Cardiac septum (tissue), 1 donor: ENCODE measurements around the gene ARSA. TPM values are rescaled to one million over a fixed set of nuclear protein-coding genes. Genes with fewer than 3 reads are reported as not detected.
"Not testable (repeated sequence)": the region's sequence is repeated elsewhere in the genome, so short reads cannot be mapped to it uniquely, and the experiment has no call there.

Experiments used
- DNase-seq: peaks from one replicate; pipeline ENCODE4 v3.0.0-alpha.2; 2020; ENCODE audit warnings: low spot score
- intact Hi-C: fragments of 100-400 bp; cut with DNase I; formaldehyde crosslinking; loops from one replicate; pipeline ENCODE4 v1.14.0; 2022
- total RNA-seq: library from RNA; stranded (reverse); fragmentation: NEBNext Ultra II Directional; extraction: Animal tissue kit (Norgen Biotek cat#: 25700); gene quantifications from one replicate; pipeline ENCODE4 v1.2.1, GENCODE V29; 2021
- donor health status: DM: no; HTN: no; CAD: no.

The ARSA gene
- total RNA-seq, 1 donor from 2014 or later = 33.7 TPM

GRCh38 chr22:50625131-50625567, 2.8 kb downstream of the ARSA start:
- intact Hi-C loops = loop anchor here (5.0 kb wide), 1 partner anchor 77 kb away; no protein-coding TSS in a partner anchor
- DNase-seq = peak; percentile 44

GRCh38 chr22:50624347-50625130, 3.4 kb downstream of the ARSA start:
- peak; percentile 65 for DNase-seq
- intact Hi-C loops = loop anchor here (5.0 kb wide), 1 partner anchor 78 kb away; no protein-coding TSS in a partner anchor

GRCh38 chr22:50622723-50623327, 5.1 kb downstream of the ARSA start:
- intact Hi-C loops = no loop called here
- DNase-seq = peak; percentile 41

GRCh38 chr22:50621948-50622722, 5.8 kb downstream of the ARSA start:
- intact Hi-C loops = no loop called here
- DNase-seq = peak; percentile 56

- intact Hi-C loops = no loop called here
- peak; percentile 35 for DNase-seq
Measured at GRCh38 chr22:50621356-50621880, 6.5 kb downstream of the ARSA start.

- DNase-seq = peak; percentile 86
- intact Hi-C loops = no loop called here
Measured at GRCh38 chr22:50620593-50621355, 7.2 kb downstream of the ARSA start.

- DNase-seq, intact Hi-C loops: not testable (repeated sequence)
Measured at GRCh38 chr22:50614296-50614695, 13.7 kb downstream of the ARSA start.

- intact Hi-C loops = no loop called here
- no peak for DNase-seq
Measured at GRCh38 chr22:50613291-50613981, 14.5 kb downstream of the ARSA start.

GRCh38 chr22:50612528-50613221, 15.3 kb downstream of the ARSA start:
- peak; percentile 24 for DNase-seq
- intact Hi-C loops = no loop called here

- DNase-seq = no peak
- intact Hi-C loops = no loop called here
Measured at GRCh38 chr22:50612168-50612527, 15.8 kb downstream of the ARSA start.

GRCh38 chr22:50611341-50612060, 16.5 kb downstream of the ARSA start:
- intact Hi-C loops = no loop called here

GRCh38 chr22:50610581-50610980, 17.4 kb downstream of the ARSA start:
- DNase-seq = peak; percentile 68
- intact Hi-C loops = no loop called here

More at GRCh38 chr22:50611341-50612060, 16.5 kb downstream of the ARSA start:
- peak; percentile 63 for DNase-seq

- peak; percentile 65 for DNase-seq
- intact Hi-C loops = no loop called here
Measured at GRCh38 chr22:50610041-50610451, 17.9 kb downstream of the ARSA start.

GRCh38 chr22:50609599-50609998, 18.4 kb downstream of the ARSA start:
- intact Hi-C loops = no loop called here
- no peak for DNase-seq

GRCh38 chr22:50608996-50609395, 19.0 kb downstream of the ARSA start:
- intact Hi-C loops = no loop called here
- peak; percentile 35 for DNase-seq

GRCh38 chr22:50608058-50608840, 19.7 kb downstream of the ARSA start:
- DNase-seq = peak; percentile 73
- intact Hi-C loops = not testable (repeated sequence)

GRCh38 chr22:50607659-50608020, 20.3 kb downstream of the ARSA start:
- DNase-seq = peak; percentile 60
- intact Hi-C loops = no loop called here
